Central memory CD8-positive, alpha-beta T cell (primary cell): Measurements from ENCODE around the gene DNAJC1.
"Not testable (repeated sequence)": the region's sequence is repeated elsewhere in the genome, so short reads cannot be mapped to it uniquely, and the experiment has no call there.

Source experiments
- ATAC-seq: fragments of 150-1000 bp; cut with Tn5 transposase; replicated peaks from 2 replicates; pipeline ENCODE4 v1.10.0; 2022; ENCODE audit warnings: mild to moderate bottlenecking, moderate FRiP score, moderate number of reproducible peaks; ENCODE audit not compliant: poor library complexity, severe bottlenecking; ENCODE audit errors: extremely low read depth
- DNase-seq, 2 donors: peaks; one replicate each; pipeline ENCODE4 v3.0.0; 2021; ENCODE audit warnings: low spot score in 2 of 2
- H3K27ac Mint-ChIP-seq: one replicate; pipeline ENCODE4 v1.8.0; 2022; ENCODE audit warnings: low read depth, mild to moderate bottlenecking, moderate library complexity, mixed read lengths
- H3K27me3 Mint-ChIP-seq: one replicate; pipeline ENCODE4 v1.8.0; 2022; ENCODE audit warnings: mixed read lengths
- H3K36me3 Mint-ChIP-seq: one replicate; pipeline ENCODE4 v1.8.0; 2022; ENCODE audit warnings: mild to moderate bottlenecking, moderate library complexity, mixed read lengths; ENCODE audit not compliant: insufficient read depth
- H3K4me1 Mint-ChIP-seq: one replicate; pipeline ENCODE4 v1.8.0; 2022; ENCODE audit warnings: mixed read lengths
- H3K4me3 Mint-ChIP-seq: one replicate; pipeline ENCODE4 v1.8.0; 2022; ENCODE audit warnings: mild to moderate bottlenecking, moderate library complexity, mixed read lengths
- H3K9me3 Mint-ChIP-seq: one replicate; pipeline ENCODE4 v1.8.0; 2022; ENCODE audit warnings: mixed read lengths

Gene DNAJC1, protein sequence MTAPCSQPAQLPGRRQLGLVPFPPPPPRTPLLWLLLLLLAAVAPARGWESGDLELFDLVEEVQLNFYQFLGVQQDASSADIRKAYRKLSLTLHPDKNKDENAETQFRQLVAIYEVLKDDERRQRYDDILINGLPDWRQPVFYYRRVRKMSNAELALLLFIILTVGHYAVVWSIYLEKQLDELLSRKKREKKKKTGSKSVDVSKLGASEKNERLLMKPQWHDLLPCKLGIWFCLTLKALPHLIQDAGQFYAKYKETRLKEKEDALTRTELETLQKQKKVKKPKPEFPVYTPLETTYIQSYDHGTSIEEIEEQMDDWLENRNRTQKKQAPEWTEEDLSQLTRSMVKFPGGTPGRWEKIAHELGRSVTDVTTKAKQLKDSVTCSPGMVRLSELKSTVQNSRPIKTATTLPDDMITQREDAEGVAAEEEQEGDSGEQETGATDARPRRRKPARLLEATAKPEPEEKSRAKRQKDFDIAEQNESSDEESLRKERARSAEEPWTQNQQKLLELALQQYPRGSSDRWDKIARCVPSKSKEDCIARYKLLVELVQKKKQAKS

DNA sequence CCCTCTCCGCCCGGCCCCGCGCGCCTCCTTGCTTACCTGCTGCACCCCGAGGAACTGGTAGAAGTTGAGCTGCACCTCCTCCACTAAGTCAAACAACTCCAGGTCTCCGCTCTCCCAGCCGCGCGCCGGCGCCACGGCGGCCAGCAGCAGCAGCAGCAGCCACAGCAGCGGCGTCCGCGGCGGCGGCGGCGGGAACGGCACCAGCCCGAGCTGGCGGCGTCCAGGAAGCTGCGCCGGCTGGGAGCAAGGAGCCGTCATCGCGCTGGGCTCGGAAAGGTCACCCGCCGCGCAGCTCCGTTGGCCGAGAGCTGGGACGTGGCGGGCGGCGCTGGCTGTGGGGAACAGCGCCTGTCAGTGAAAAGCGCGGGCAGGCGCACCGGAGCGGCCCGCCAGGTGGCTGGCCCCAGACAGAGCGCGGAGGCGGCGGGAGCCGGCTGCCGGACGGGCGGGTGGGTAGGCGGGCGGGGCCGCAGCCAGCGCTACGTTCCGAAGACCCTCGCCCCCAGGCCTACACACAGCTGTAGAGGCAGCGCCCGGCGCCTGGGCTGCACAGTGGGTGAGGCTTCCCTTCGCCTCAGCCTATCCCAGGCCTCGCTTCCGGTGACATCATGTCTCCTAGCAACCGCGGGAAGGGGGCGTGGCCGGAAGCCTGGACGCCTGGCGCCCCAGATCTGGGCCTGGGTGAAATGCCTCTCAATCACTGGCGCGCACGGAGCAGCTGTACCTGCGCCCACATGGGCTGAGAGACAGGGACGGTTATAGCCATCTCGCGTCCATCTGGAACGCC lies at the start of gene DNAJC1:
Gene DNAJC1, minus strand, starts transcription at position 554 of the 787 bp plus-strand sequence. Its CDS starts 296 bp downstream, at position 258.
- Mint-ChIP-seq H3K4me3 (peak within 1 kb of the TSS; percentile 94), H3K36me3 (peaks cover 18% of the 10 kb centered on the region), H3K4me1 (peaks cover 42% of the 10 kb centered on the region), H3K27me3 (peaks cover 22% of the 10 kb centered on the region), H3K9me3 (no peaks in the 10 kb centered on the region), H3K27ac (peak within 1 kb of the TSS; percentile 96)
- ATAC-seq (peak; percentile 91), DNase-seq (peak; percentile 97 to 99)

DNA sequence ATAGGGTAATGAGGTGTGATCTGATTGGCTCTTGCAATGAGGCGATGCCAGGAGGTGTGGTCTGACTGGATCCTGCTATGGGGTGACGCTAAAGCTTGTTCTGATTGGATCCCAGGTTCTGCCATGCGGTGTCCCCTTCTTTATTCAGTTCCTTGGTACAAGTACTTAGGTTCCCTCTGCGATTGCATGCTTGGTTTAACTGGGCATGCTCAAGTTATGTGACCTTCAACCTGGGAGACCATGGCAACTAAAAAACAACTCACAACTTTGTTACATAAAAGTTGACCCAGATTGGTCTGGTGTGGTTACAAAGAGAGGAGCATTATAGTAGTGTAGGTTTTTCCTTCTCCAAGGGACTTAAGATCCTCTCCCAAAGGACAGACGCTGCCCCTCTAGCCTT lies 49.5 kb upstream of the DNAJC1 start:
- Mint-ChIP-seq H3K4me3 (no peak overlapping the region), H3K9me3 (no peaks in the 10 kb centered on the region), H3K36me3 (peaks cover 1% of the 10 kb centered on the region), H3K4me1 (peaks cover 5% of the 10 kb centered on the region), H3K27me3 (peaks cover 17% of the 10 kb centered on the region), H3K27ac (no peak overlapping the region)
- ATAC-seq: no peak
- no peak for DNase-seq

DNA sequence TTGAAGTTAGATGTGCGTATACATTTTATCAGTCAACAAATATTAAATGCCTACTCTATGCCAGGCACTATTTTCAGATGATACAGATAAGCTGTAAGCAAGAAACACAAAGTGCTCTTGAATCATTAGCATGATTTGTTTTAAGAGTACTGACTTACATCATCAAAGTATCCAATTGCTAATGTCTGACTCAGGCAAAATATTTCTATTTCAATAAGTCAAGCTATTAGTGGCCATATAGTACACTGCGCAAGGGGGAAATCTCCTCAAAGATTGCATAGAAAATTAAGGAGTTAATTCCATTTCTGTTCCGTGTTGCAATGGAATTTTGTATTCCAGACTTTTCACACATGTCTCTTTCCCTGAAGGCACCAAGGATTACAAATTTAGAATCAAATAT lies 46.1 kb upstream of the DNAJC1 start:
- H3K36me3 Mint-ChIP-seq: peaks cover 1% of the 10 kb centered on the region
- no peak overlapping the region for H3K27ac Mint-ChIP-seq
- H3K27me3 Mint-ChIP-seq: no peaks in the 10 kb centered on the region
- no peak overlapping the region for H3K4me3 Mint-ChIP-seq
- no peaks in the 10 kb centered on the region for H3K9me3 Mint-ChIP-seq
- DNase-seq (no peak), ATAC-seq (no peak)
- no peaks in the 10 kb centered on the region for H3K4me1 Mint-ChIP-seq

DNA sequence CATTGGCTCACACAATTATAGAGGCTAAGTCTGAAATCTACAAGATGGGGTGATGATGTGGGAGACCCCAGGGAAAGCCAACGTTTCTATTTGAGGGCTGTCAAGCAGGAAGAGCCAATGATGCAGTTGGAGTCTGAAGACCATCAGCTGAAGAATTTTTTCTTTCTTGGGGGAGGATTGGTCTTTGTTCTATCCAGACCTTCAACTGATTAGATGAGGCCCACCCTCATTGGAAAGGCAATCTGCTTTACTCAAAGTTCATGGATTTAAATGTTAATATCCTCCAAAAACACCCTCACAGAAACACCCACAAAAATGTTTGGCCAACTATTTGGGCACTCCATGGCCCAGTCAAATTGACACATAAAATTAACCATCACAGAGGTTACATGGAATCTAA lies 44.3 kb upstream of the DNAJC1 start:
- Mint-ChIP-seq H3K27me3 (peaks cover 12% of the 10 kb centered on the region), H3K27ac (no peak overlapping the region), H3K4me3 (no peak overlapping the region), H3K9me3 (no peaks in the 10 kb centered on the region), H3K36me3 (no peaks in the 10 kb centered on the region), H3K4me1 (no peaks in the 10 kb centered on the region)
- ATAC-seq (no peak), DNase-seq (no peak)

DNA sequence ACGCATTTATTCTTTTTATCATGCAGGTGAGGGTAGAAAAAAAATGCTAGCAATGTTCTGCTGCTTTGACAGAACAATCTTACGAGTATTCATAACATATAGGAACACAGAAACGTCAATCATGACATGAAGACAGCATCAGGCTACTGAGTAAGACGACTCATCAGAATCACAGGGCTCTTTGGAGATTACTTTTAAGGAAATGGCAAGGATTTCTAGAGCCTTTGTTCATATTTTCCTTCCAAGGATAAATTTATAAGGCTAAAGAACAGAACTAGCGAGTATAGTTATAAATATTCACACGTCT lies 39.8 kb upstream of the DNAJC1 start:
- Mint-ChIP-seq H3K4me1 (no peaks in the 10 kb centered on the region), H3K4me3 (no peak overlapping the region), H3K9me3 (no peaks in the 10 kb centered on the region), H3K27me3 (peaks cover 57% of the 10 kb centered on the region), H3K36me3 (no peaks in the 10 kb centered on the region), H3K27ac (no peak overlapping the region)
- no peak for ATAC-seq
- DNase-seq: no peak

DNA sequence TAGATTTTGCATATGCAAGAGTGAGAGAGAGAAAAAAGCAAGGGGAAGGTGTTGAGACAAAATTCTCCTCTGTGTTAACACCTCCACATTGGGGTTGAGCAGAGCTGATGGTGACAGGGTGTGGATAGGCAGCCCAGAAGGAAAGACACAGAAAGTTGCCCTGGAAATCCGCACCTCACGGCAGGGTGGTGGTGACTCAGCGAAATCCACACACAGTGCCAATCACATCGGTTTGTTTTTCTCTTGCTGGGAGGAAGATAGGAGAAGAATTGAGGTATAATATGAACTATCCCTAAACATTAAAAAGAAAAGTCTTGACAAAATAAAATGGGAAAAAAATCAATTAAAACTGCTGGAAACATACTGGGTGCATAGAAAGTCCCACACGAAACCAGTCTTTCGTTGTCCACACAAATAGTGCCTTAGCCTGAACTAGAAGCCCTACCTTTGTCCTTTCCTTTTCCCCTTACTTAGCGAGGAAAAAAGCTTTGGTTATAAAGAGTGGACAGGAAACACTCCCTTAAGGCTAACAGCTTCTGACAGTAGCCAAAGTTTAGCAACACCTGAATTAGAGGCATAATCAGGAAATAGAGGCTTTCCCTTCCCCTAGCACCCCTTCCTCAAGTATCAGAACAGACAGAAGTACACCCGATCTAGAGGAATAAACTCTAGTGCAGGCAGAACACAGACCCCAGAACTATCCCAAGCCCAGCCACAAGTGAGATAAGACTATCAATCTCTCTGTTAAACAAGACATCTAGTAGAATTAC lies 39.2 kb upstream of the DNAJC1 start:
- no peak for ATAC-seq
- Mint-ChIP-seq H3K36me3 (no peaks in the 10 kb centered on the region), H3K4me1 (no peaks in the 10 kb centered on the region), H3K4me3 (no peak overlapping the region), H3K27ac (no peak overlapping the region), H3K27me3 (peaks cover 62% of the 10 kb centered on the region), H3K9me3 (no peaks in the 10 kb centered on the region)
- no peak for DNase-seq

DNA sequence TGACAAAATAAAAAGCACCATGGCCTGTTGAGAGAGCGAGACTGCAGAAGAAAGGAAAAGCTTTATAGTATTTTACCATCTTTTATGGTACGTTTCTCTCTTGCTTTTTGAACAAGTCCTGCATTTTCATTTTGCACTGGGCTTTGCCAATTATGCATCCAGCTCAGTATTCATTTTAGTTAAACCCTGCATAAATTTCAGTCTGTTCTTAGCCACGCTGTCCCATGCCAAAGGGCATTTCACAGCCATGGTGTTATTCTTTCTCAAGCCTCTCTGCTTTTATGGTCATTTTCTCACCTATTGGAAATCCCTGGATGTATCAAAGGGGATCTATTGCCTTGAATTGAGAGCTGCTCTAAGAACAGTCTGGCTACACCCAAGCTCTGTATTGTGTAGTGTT lies 30.8 kb upstream of the DNAJC1 start:
- Mint-ChIP-seq H3K36me3 (peaks cover 2% of the 10 kb centered on the region), H3K4me3 (no peak overlapping the region), H3K4me1 (no peaks in the 10 kb centered on the region), H3K27ac (no peak overlapping the region), H3K27me3 (peaks cover 85% of the 10 kb centered on the region), H3K9me3 (peaks cover 9% of the 10 kb centered on the region)
- no peak for ATAC-seq
- no peak for DNase-seq

DNA sequence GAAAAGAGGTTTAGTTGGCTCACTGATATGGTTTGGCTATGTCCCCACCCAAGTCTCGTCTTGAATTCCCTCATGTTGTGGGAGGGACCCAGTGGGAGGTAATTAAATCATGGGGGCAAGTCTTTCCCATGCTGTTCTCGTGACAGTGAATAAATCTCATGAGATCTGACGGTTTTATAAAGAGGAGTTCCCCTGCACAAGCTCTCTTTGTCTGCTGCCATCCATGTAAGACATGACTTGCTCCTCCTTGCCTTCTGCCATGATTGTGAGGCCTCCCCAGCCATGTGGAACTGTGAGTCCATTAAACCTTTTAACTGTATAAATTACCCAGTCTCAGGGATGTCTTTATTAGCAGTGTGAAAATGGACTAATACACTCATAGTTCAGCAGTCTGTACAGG lies 28.7 kb upstream of the DNAJC1 start:
- not testable (repeated sequence) for H3K27ac Mint-ChIP-seq, H3K4me1 Mint-ChIP-seq, H3K9me3 Mint-ChIP-seq, DNase-seq, ATAC-seq, H3K4me3 Mint-ChIP-seq, H3K36me3 Mint-ChIP-seq
- H3K27me3 Mint-ChIP-seq: peaks cover 80% of the 10 kb centered on the region

DNA sequence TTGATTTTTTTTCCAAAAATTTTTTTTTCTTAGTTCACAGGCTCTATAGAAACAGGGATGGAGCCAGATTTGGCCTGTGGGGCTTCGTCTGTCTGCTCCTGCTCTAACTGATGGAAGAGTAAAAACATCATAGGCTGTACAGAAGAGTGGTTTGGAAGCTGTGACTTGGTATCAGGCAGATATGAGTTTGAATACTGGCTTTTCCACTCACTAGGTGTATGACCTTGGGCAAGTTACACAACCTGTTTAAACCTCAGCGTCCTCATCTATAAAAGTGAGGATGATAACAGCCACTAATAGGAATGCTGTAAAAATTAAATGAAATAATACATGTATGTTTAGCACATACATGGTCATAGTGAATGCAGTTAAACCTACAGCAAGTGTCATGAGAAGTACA lies 26.9 kb upstream of the DNAJC1 start:
- DNase-seq: no peak
- H3K27me3 Mint-ChIP-seq: peaks cover 63% of the 10 kb centered on the region
- H3K36me3 Mint-ChIP-seq: peaks cover 2% of the 10 kb centered on the region

DNA sequence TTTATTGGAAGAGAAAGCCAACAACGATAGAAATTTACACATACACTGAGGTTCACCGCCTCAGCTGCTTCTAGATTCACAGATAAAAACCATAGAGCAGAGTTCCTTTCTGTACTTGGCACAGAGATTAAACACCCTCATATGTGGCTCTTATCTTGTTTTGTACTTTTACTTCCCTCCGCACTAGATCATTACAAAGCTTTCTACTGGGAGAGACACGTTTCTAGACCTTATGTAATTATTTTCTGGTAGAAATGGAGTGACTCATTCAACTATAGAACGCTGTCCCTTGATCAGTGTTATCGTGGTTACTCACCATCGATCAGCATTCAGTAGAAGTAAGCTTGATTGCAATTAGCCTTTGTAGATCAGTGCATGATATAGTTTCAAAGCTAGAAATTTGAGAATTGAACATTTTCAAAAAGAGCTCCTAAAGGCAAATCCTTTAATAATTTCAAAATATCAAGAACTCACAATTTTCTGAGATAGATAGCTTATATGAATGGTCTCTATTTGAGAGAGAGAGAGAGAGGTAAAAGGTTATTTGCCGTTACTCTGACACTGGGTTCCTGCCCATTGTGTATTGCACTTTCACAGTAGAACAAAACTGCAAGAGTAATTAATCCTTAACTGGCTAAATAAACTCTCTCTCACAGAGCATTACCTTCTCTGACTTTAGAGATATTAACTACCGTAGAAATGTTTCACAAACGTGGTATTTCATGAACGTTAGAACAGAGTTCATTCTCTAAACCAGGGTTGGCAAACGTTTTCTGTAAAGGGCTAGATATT lies 26.1 kb upstream of the DNAJC1 start:
- Mint-ChIP-seq H3K4me1 (no peaks in the 10 kb centered on the region), H3K36me3 (no peaks in the 10 kb centered on the region), H3K9me3 (no peaks in the 10 kb centered on the region), H3K27ac (no peak overlapping the region), H3K27me3 (peaks cover 55% of the 10 kb centered on the region), H3K4me3 (no peak overlapping the region)
- no peak for ATAC-seq
- DNase-seq: no peak

More for the DNA sequence above, 26.9 kb upstream of the DNAJC1 start:
- Mint-ChIP-seq H3K4me1 (no peaks in the 10 kb centered on the region), H3K9me3 (peaks cover 6% of the 10 kb centered on the region), H3K4me3 (no peak overlapping the region), H3K27ac (no peak overlapping the region)
- no peak for ATAC-seq

DNA sequence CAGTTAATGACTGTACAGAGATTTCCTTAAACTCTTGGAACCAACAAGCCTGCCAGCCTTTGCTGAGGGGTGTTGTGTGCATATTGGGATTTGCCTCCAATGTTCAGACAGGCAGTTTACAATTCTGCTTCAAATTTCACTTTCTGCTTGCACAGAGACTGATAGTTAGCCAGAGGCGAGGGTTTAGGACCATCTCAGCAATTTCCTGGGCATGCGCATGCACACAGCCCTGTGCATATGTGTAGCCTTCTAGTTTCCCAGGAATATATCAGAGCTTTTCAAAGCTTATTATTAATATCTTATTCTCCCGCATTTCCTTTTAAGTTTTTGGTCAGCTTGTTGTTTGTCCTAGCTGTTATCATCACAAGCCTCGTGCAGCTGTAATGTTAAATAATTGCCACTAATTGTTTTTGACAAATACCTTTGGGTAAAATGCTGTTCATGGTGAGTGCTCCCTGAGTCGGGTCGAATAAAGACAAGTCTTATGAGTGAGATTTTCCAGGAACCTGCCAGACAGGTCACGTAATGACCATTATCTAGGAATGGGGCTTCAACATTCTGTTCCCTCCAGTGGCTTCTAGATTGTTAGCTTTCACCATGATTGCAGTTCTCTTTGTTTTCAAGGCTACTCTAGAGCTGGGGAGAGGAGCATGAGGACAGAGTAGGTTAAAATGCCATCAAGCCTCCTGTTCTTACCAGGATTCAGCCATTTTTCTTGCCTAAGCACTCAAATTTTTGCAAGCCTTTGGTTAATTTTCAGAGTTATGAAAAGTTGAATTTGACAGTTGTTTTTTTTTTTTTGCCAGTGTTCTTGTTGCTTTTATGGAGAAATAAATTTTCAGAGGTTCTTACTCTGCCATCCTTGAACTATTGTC lies 24.1 kb upstream of the DNAJC1 start:
- DNase-seq: no peak
- Mint-ChIP-seq H3K9me3 (no peaks in the 10 kb centered on the region), H3K4me1 (peaks cover 7% of the 10 kb centered on the region), H3K4me3 (no peak overlapping the region), H3K36me3 (peaks cover 2% of the 10 kb centered on the region), H3K27me3 (peaks cover 35% of the 10 kb centered on the region), H3K27ac (no peak overlapping the region)
- no peak for ATAC-seq
